ENCODE results near the gene GABBR2. TPM values are rescaled to one million over a fixed set of nuclear protein-coding genes. Genes with fewer than 3 reads are reported as not detected.

GABBR2 gene
- total RNA-seq, 1 experiment from 2014 or later: not detected

DNA sequence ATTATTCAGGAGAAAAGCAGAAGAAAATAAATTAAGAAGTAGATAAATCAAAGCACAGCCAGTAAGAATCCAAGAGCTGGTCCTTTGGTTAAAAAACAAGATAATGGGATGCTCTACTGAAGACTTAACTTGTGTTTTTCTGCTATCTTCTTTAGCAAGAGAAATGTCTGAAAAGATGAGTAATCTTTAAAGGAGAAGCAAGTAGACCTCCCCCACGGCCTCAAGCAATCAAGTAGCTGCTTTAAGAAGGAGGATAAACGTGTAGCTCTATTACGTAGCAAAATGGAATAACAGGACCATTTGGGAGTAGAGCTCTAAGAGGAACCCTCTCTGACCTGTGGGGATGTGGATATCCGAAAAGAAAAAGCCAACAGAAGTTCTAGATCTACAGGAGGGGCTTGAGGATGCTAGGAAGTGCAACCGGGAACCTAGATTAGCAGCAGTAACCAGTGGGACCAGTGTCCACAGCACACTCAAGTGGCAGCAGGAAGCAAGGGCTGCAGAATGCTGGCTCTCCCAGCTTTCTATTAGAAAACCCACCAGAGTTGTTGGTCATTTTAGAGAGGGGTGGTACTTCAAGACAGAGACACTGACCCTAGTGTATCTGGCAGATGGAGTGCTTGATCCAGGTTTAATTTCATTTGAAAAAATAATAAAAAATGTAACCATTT, 185.4 kb downstream of the GABBR2 start:
- TF ChIP-seq, protein P1, sequence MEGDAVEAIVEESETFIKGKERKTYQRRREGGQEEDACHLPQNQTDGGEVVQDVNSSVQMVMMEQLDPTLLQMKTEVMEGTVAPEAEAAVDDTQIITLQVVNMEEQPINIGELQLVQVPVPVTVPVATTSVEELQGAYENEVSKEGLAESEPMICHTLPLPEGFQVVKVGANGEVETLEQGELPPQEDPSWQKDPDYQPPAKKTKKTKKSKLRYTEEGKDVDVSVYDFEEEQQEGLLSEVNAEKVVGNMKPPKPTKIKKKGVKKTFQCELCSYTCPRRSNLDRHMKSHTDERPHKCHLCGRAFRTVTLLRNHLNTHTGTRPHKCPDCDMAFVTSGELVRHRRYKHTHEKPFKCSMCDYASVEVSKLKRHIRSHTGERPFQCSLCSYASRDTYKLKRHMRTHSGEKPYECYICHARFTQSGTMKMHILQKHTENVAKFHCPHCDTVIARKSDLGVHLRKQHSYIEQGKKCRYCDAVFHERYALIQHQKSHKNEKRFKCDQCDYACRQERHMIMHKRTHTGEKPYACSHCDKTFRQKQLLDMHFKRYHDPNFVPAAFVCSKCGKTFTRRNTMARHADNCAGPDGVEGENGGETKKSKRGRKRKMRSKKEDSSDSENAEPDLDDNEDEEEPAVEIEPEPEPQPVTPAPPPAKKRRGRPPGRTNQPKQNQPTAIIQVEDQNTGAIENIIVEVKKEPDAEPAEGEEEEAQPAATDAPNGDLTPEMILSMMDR (IDR thresholded peaks at IDR 0.05; ENCODE audit: unreplicated experiment): peak; percentile 30
- peak; percentile 21 for DNase-seq (ENCODE audit: unreplicated experiment)
- ChIA-PET POLR2A (interaction anchor here (0.6 to 0.8 kb wide), 3 partner anchors 18 to 629 kb away, joined by 3 to 4 read pairs (median 3); no protein-coding TSS in a partner anchor), CTCF (interaction anchor here (0.5 to 1.0 kb wide), 5 partner anchors 15 to 209 kb away, joined by 3 to 4 read pairs (median 3); no protein-coding TSS in a partner anchor)
- H3K27me3 Mint-ChIP-seq (ENCODE audit: insufficient read depth, unreplicated experiment): peaks cover 41% of the 10 kb centered on the region
- H3K4me3 Mint-ChIP-seq (ENCODE audit: unreplicated experiment): no peak overlapping the region
- H3K36me3 Mint-ChIP-seq (ENCODE audit: insufficient read depth, unreplicated experiment): no peaks in the 10 kb centered on the region
- intact Hi-C loops (cut with micrococcal nuclease): loop anchor here (2.0 kb wide), 1 partner anchor 209 kb away; no protein-coding TSS in a partner anchor
- peaks cover 8% of the 10 kb centered on the region for H3K4me1 Mint-ChIP-seq (ENCODE audit: insufficient read depth, unreplicated experiment)
- H3K9me3 Mint-ChIP-seq (ENCODE audit: unreplicated experiment): no peaks in the 10 kb centered on the region
- no peak overlapping the region for H3K27ac Mint-ChIP-seq (ENCODE audit: low read depth, unreplicated experiment)
- no TSS peak for BruUV-seq (replicated peaks)

GRCh38 chr9:98522487-98522886, 186.2 kb downstream of the GABBR2 start:
- POLR2A ChIA-PET: no interaction called here
- no peak for DNase-seq (ENCODE audit: unreplicated experiment)
- Mint-ChIP-seq H3K36me3 (ENCODE audit: insufficient read depth, unreplicated experiment) (no peaks in the 10 kb centered on the region), H3K27me3 (ENCODE audit: insufficient read depth, unreplicated experiment) (peaks cover 32% of the 10 kb centered on the region), H3K4me1 (ENCODE audit: insufficient read depth, unreplicated experiment) (peaks cover 8% of the 10 kb centered on the region), H3K4me3 (ENCODE audit: unreplicated experiment) (no peak overlapping the region), H3K27ac (ENCODE audit: low read depth, unreplicated experiment) (no peak overlapping the region), H3K9me3 (ENCODE audit: unreplicated experiment) (no peaks in the 10 kb centered on the region)
- CTCF ChIA-PET: no interaction called here
- BruUV-seq (replicated peaks): no TSS peak
- TF ChIP-seq, protein P1 (IDR thresholded peaks at IDR 0.05; ENCODE audit: unreplicated experiment): no peak
- intact Hi-C loops (cut with micrococcal nuclease): loop anchor here (2.0 kb wide), 1 partner anchor 208 kb away; no protein-coding TSS in a partner anchor

DNA sequence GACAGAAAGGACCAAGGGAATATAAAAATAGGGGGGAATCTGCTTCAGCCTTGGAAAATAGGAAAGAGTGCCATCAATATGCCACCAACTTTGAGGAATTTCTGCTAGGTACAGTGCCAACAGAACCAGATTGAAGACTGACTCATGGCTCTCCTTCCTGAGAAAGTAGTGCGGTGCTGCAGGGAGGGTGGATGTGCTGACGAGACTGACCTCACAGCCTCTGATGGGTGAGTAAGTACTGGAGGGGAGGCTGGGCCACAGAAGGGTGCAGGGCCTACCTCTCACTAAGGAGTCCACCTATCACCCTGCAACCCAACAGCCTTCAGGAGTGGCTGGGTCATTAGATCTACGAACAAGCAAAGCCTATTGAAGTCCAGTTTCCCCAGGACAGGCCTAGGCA, 187.6 kb downstream of the GABBR2 start:
- CTCF ChIA-PET: no interaction called here
- H3K4me1 Mint-ChIP-seq (ENCODE audit: insufficient read depth, unreplicated experiment): peaks cover 8% of the 10 kb centered on the region
- intact Hi-C loops (cut with micrococcal nuclease): no loop called here
- no peaks in the 10 kb centered on the region for H3K9me3 Mint-ChIP-seq (ENCODE audit: unreplicated experiment)
- H3K4me3 Mint-ChIP-seq (ENCODE audit: unreplicated experiment): no peak overlapping the region
- DNase-seq (ENCODE audit: unreplicated experiment): peak; percentile 22
- no peaks in the 10 kb centered on the region for H3K36me3 Mint-ChIP-seq (ENCODE audit: insufficient read depth, unreplicated experiment)
- no peak overlapping the region for H3K27ac Mint-ChIP-seq (ENCODE audit: low read depth, unreplicated experiment)
- H3K27me3 Mint-ChIP-seq (ENCODE audit: insufficient read depth, unreplicated experiment): peaks cover 19% of the 10 kb centered on the region
- BruUV-seq (replicated peaks): no TSS peak
- POLR2A ChIA-PET: no interaction called here
- TF ChIP-seq, protein P1 (IDR thresholded peaks at IDR 0.05; ENCODE audit: unreplicated experiment): no peak

- Mint-ChIP-seq H3K27ac (ENCODE audit: low read depth, unreplicated experiment) (no peak overlapping the region), H3K4me1 (ENCODE audit: insufficient read depth, unreplicated experiment) (peaks cover 8% of the 10 kb centered on the region), H3K4me3 (ENCODE audit: unreplicated experiment) (no peak overlapping the region), H3K9me3 (ENCODE audit: unreplicated experiment) (no peaks in the 10 kb centered on the region), H3K36me3 (ENCODE audit: insufficient read depth, unreplicated experiment) (no peaks in the 10 kb centered on the region), H3K27me3 (ENCODE audit: insufficient read depth, unreplicated experiment) (peaks cover 14% of the 10 kb centered on the region)
- TF ChIP-seq, protein P1 (IDR thresholded peaks at IDR 0.05; ENCODE audit: unreplicated experiment): no peak
- DNase-seq (ENCODE audit: unreplicated experiment): no peak
- intact Hi-C loops (cut with micrococcal nuclease): no loop called here
- ChIA-PET POLR2A (no interaction called here), CTCF (no interaction called here)
- no TSS peak for BruUV-seq (replicated peaks)
Measured at GRCh38 chr9:98520221-98520960, 188.3 kb downstream of the GABBR2 start.

Measured in MCF 10A (cell line).